Adrenal gland (tissue), 12 donors: Measurements from ENCODE around the gene KLK14. TPM values are rescaled to one million over a fixed set of nuclear protein-coding genes. Genes with fewer than 3 reads are reported as not detected.

Experiments used
- DNase-seq, 7 donors: peaks; one replicate each; pipeline ENCODE4 v3.0.0-alpha.2; 2019 to 2020
- H3K27ac ChIP-seq, 5 donors: fragments of 200-600 bp; sonication (generic) in 4 of 5; 1 replicate in 3 of 5; 2 replicates in 2 of 5; pipeline versions ENCODE4 v1.5.1 to v1.8.0; 2016 to 2020; ENCODE audit warnings: mild to moderate bottlenecking in 1 of 5
- H3K27me3 ChIP-seq: fragments of 200-600 bp; 2 replicates; pipeline ENCODE4 v1.8.0; 2021
- H3K36me3 ChIP-seq, 2 donors: fragments of 200-600 bp; replicated peaks in 1 of 2; 1 replicate in 1 of 2; 2 replicates in 1 of 2; pipeline versions ENCODE4 v1.5.1 to v1.8.0; 2018 to 2022
- H3K4me1 ChIP-seq, 2 donors: fragments of 200-600 bp; replicated peaks in 1 of 2; 1 replicate in 1 of 2; 2 replicates in 1 of 2; pipeline versions ENCODE4 v1.5.1 to v1.8.0; 2018 to 2021
- H3K4me3 ChIP-seq, 4 donors: fragments of 200-600 bp; sonication (generic) in 3 of 4; one replicate each; pipeline ENCODE4 v1.5.1; 2016 to 2018
- H3K9me3 ChIP-seq, 3 donors: fragments of 200-600 bp; sonication (generic) in 1 of 3; replicated peaks in 1 of 3; 1 replicate in 2 of 3; 2 replicates in 1 of 3; pipeline versions ENCODE4 v1.5.1 to v1.8.0; 2016 to 2021
- POLR2A ChIP-seq, 2 donors: fragments of 450-650 bp; IDR thresholded peaks; one replicate each; pipeline ENCODE4 v1.6.1; 2017; ENCODE audit warnings: antibody characterized with exemption in 2 of 2, mild to moderate bottlenecking in 2 of 2, moderate library complexity in 1 of 2
- WGBS, 4 donors: extraction: QIAGEN DNeasy Blood & Tissue Kit in 2 of 4; methylation state at CpG; one replicate each; pipeline versions ENCODE4 v1.1.5 to v1.1.7; 2013 to 2017; 5-methylcytosine and 5-hydroxymethylcytosine counted together
- intact Hi-C, 2 donors: fragments of 100-400 bp; cut with DNase I; formaldehyde crosslinking; loops; one replicate each; pipeline versions ENCODE4 v1.14.1 to v1.15.0; 2022 to 2023
- polyA plus RNA-seq, 3 donors: library from polyadenylated mRNA; stranded (reverse); fragments of 200-250 nt in 2 of 3; fragments of 350-450 nt in 1 of 3; fragmentation: Illumina TruSeq in 1 of 3; extraction: RNeasy Lipid Tissue Mini Kit (QIAGEN cat#74804) in 1 of 3; gene quantifications; one replicate each; pipeline ENCODE4 v1.2.3, GENCODE V29; 2013 to 2014
- total RNA-seq, 9 donors: library from RNA; depleted of rRNA in 4 of 9; stranded (reverse); fragments of >200 nt in 4 of 9; fragments of 120-200 nt in 1 of 9; fragmentation: NEBNext Ultra II Directional in 1 of 9; extraction: Animal tissue kit (Norgen Biotek cat#: 25700) in 1 of 9; gene quantifications; one replicate each; pipeline versions ENCODE4 v1.1.0 to v1.2.4, GENCODE V29; 2013 to 2023
- TF ChIP-seq, protein P1 (sequence below), 6 experiments: fragments of 450-650 bp in 4 of 6; fragments of 200-600 bp in 2 of 6; sonication (generic) in 1 of 6; IDR thresholded peaks; 1 replicate in 5 of 6; 2 replicates in 1 of 6; pipeline versions ENCODE4 v1.5.1 to v1.8.0; 2016 to 2021; ENCODE audit warnings: antibody characterized with exemption in 6 of 6, mild to moderate bottlenecking in 2 of 6, moderate library complexity in 1 of 6
- donor health status: healthy with polysubstance abuse.
- donor health status: Bipolar disorder and iron deficiency.
- donor health status: DM: yes; HTN: yes; CAD: no.
- donor health status: DM: no; HTN: no; CAD: no.
- donor health status: DM: no; HTN: no; CAD: no.
- donor health status: DM: yes; HTN: yes; CAD: no.

Gene KLK14
- total and polyA plus RNA-seq, 12 donors, result 0.25 to 0.81 (median 0.57) TPM; not detected in 8

GRCh38 chr19:51055866-51056265 is 26.8 kb downstream of the KLK14 start:
- intact Hi-C loops, result no loop called here
- TF ChIP-seq POLR2A (IDR thresholded peaks at IDR 0.05), result no peak

GRCh38 chr19:51047031-51047335 is 35.7 kb downstream of the KLK14 start:
- Histone ChIP-seq H3K27ac (no peak overlapping the region), H3K27me3 (peaks cover 4% of the 10 kb centered on the region), H3K4me1 (no peaks in the 10 kb centered on the region), H3K36me3 (no peaks in the 10 kb centered on the region), H3K4me3 (no peak overlapping the region), H3K9me3 (no peaks in the 10 kb centered on the region)
- DNase-seq, result no peak
- intact Hi-C loops, result no loop called here
- WGBS, 4 donors, result 19 to 32% (median 24%) methylated on average over 4 of the region's 4 CpGs
- TF ChIP-seq, protein P1, sequence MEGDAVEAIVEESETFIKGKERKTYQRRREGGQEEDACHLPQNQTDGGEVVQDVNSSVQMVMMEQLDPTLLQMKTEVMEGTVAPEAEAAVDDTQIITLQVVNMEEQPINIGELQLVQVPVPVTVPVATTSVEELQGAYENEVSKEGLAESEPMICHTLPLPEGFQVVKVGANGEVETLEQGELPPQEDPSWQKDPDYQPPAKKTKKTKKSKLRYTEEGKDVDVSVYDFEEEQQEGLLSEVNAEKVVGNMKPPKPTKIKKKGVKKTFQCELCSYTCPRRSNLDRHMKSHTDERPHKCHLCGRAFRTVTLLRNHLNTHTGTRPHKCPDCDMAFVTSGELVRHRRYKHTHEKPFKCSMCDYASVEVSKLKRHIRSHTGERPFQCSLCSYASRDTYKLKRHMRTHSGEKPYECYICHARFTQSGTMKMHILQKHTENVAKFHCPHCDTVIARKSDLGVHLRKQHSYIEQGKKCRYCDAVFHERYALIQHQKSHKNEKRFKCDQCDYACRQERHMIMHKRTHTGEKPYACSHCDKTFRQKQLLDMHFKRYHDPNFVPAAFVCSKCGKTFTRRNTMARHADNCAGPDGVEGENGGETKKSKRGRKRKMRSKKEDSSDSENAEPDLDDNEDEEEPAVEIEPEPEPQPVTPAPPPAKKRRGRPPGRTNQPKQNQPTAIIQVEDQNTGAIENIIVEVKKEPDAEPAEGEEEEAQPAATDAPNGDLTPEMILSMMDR (IDR thresholded peaks at IDR 0.05), result no peak
- no peak for TF ChIP-seq POLR2A (IDR thresholded peaks at IDR 0.05)

More at GRCh38 chr19:51055866-51056265, 26.8 kb downstream of the KLK14 start:
- no peak for DNase-seq
- Histone ChIP-seq H3K27ac (no peak overlapping the region), H3K27me3 (no peaks in the 10 kb centered on the region), H3K4me1 (no peaks in the 10 kb centered on the region), H3K36me3 (no peaks in the 10 kb centered on the region), H3K9me3 (no peaks in the 10 kb centered on the region), H3K4me3 (no peak overlapping the region)

DNA sequence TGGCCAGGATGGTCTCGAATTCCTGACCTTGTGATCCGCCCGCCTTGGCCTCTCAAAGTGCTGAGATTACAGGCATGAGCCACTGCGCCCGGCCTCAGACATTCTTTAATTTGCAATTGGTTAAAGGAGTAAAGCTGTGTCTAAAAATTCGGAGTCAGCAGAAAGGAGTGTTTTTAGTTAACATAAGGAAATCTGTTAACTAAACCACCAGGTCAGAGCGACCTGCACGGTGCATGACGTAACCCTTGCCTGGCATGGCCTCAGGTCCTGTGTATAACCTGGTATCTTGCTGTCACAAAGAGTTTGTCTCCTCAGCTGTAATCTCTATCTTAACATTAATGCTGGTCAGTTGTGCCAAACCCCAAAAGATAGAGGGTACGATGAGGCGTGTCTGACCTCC is 38.4 kb downstream of the KLK14 start:
- intact Hi-C loops, result no loop called here
- Histone ChIP-seq H3K36me3 (no peaks in the 10 kb centered on the region), H3K9me3 (no peaks in the 10 kb centered on the region), H3K27ac (no peak overlapping the region), H3K27me3 (peaks cover 1% of the 10 kb centered on the region), H3K4me3 (no peak overlapping the region), H3K4me1 (no peaks in the 10 kb centered on the region)
- WGBS, 4 donors, result 79 to 82% (median 81%) methylated on average over 11 of the region's 11 CpGs
- TF ChIP-seq, protein P1 (IDR thresholded peaks at IDR 0.05), result no peak
- no peak for TF ChIP-seq POLR2A (IDR thresholded peaks at IDR 0.05)
- no peak for DNase-seq

DNA sequence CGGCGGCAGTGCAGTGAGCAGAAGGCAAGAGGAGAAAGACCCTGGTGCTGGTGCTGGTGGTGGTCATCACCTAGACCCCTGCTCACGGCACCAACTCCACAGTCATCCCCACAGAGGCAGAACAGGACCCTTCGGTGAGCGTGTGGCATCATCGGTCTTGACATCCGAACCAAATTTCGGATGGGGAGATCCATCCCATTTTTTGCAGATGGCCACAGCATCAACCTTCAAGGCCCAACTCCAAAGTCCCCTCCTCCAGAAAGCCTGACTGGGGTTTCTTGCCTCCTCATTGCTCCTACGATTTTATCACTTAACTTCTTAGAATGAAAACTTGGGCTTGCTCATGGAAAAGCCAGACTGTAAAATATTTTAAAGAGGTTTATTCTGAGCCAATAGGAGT is 39.2 kb downstream of the KLK14 start:
- no peaks in the 10 kb centered on the region for H3K9me3 ChIP-seq
- no peaks in the 10 kb centered on the region for H3K4me1 ChIP-seq
- no peak for DNase-seq
- H3K27me3 ChIP-seq, result no peaks in the 10 kb centered on the region
- intact Hi-C loops, result no loop called here
- H3K27ac ChIP-seq, result no peak overlapping the region
- no peaks in the 10 kb centered on the region for H3K36me3 ChIP-seq
- 73 to 83% (median 76%) methylated on average over 7 to 9 of the region's 9 CpGs for WGBS, 4 donors
- TF ChIP-seq, protein P1 (IDR thresholded peaks at IDR 0.05), result no peak
- no peak for TF ChIP-seq POLR2A (IDR thresholded peaks at IDR 0.05)
- no peak overlapping the region for H3K4me3 ChIP-seq

GRCh38 chr19:51040151-51040550 is 42.5 kb downstream of the KLK14 start:
- H3K4me3 ChIP-seq, result no peak overlapping the region
- H3K4me1 ChIP-seq, result no peaks in the 10 kb centered on the region
- no peaks in the 10 kb centered on the region for H3K36me3 ChIP-seq
- intact Hi-C loops, result no loop called here
- TF ChIP-seq, protein P1 (IDR thresholded peaks at IDR 0.05), result no peak
- no peak for TF ChIP-seq POLR2A (IDR thresholded peaks at IDR 0.05)
- H3K9me3 ChIP-seq, result no peaks in the 10 kb centered on the region
- no peak overlapping the region for H3K27ac ChIP-seq
- no peak for DNase-seq
- no peaks in the 10 kb centered on the region for H3K27me3 ChIP-seq
- WGBS, 4 donors, result 86 to 90% (median 88%) methylated on average over 6 of the region's 6 CpGs
